Forelimb muscle (tissue), 1 donor: ENCODE results near the gene VWA3A. TPM values are rescaled to one million over a fixed set of nuclear protein-coding genes. Genes with fewer than 3 reads are reported as not detected.
"Not testable (repeated sequence)": the region's sequence is repeated elsewhere in the genome, so short reads cannot be mapped to it uniquely, and the experiment has no call there.

Experiments used
- DNase-seq: peaks from one replicate; pipeline ENCODE4 v3.0.0-alpha.2; 2013; ENCODE audit warnings: low read depth
- polyA plus RNA-seq: library from polyadenylated mRNA; unstranded; fragments of 120-200 nt; gene quantifications from one replicate; pipeline ENCODE4 v1.2.1, GENCODE V29; 2013; ENCODE audit not compliant: insufficient read length

VWA3A gene
- polyA plus RNA-seq, 1 donor, result 0.39 TPM

- no peak for DNase-seq
These were observed 89.5 kb downstream of the VWA3A start for GRCh38 chr16:22181843-22182242.

GRCh38 chr16:22183335-22183734 lies 91.0 kb downstream of the VWA3A start:
- DNase-seq, result no peak

DNA sequence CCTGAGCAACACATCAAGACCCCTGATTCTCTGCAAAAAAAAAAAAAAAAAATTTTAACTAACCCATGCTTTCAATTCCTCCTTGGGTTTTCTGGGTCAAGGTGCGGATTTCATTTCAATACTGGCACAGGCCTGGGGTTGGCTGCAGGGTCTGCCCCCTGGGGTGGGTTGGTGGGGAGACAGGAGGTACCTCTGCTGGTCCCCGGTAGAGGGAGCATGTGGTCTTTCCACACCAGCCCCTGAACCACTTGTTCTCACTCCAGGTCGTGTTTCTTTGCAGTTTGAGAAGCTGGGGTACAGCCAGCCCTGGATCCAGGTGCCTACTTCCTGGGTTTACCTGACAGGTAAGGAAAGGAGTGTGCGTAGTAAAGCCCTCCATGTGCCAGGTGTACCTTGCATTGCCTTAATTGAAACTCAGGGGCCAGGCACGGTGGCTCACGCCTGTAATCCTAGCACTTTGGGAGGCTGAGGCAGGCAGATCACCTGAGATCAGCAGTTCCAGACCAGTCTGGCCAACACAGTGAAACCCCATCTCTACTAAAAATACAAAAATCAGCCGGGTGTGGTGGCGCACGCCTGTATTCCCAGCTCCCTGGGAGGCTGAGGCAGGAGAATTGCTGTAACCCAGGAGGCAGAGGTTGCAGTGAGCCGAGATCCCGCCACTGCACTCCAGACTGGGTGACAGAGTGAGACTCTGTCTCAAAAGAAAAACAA lies 91.7 kb downstream of the VWA3A start:
- DNase-seq, result no peak

DNA sequence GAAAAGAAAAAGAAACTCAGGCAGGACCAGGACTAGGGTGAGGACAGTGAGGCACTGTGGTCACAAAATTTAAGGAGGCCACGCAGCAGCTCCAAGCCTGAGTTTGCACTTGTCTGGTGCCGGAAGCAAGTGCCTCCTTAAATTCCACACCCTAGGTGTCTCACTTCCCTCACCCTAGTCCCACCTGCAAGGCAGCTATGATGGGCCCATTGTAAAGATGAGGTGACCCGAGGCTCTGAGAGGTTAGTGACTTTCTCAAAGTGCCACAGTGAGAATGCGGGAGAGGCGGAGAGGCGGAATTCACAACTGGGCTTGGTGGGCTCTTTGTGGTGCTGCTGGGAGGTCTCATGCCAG lies 92.3 kb downstream of the VWA3A start:
- no peak for DNase-seq

GRCh38 chr16:22186517-22186916 lies 94.2 kb downstream of the VWA3A start:
- no peak for DNase-seq

DNA sequence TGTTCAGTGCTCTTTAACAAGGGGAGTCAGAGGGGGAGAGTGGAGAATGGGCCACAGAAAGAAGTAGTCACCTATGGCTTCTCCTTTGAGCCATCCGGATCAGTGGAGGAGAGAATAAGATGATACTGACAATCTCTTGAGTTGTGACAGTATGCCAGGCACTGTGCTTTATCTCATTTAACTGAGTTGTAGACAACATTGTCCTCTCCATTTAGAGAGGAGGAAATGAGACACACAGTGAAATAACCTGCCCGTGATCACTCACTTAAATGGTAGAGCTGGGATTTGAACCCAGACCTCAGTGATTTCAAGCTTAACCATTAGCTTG lies 95.9 kb downstream of the VWA3A start:
- no peak for DNase-seq

- DNase-seq, result no peak
These were observed 96.5 kb downstream of the VWA3A start for GRCh38 chr16:22188595-22189442.

DNA sequence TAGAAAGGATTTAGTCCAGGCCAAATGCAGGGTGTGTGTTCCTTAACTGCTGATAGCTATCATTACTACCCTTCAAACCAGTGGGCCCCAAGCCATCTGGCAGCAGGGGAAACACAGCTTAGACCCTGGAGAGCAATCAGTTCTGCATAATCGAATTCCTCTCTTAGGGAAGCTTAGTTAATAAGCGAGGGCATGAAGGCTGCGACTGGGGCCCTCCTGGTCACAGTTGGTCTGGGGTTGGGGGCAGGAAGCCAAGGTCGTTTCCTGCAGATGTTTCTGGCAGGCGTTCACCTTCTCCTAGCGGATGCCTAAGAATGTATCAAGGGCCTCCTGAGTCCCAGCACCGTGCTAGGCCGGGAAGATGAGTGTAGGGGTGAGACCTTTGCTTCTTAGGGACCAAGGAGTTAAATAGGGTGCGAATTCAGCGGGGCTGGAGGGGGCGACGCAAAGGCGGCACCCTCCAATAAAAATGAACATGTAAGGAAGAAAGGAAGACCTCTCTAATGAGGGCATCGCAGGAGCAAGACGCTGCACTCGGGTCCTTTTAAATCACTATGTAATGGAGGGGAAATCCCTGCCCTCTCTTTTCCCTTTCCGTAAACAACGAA lies 97.2 kb downstream of the VWA3A start:
- no peak for DNase-seq

DNA sequence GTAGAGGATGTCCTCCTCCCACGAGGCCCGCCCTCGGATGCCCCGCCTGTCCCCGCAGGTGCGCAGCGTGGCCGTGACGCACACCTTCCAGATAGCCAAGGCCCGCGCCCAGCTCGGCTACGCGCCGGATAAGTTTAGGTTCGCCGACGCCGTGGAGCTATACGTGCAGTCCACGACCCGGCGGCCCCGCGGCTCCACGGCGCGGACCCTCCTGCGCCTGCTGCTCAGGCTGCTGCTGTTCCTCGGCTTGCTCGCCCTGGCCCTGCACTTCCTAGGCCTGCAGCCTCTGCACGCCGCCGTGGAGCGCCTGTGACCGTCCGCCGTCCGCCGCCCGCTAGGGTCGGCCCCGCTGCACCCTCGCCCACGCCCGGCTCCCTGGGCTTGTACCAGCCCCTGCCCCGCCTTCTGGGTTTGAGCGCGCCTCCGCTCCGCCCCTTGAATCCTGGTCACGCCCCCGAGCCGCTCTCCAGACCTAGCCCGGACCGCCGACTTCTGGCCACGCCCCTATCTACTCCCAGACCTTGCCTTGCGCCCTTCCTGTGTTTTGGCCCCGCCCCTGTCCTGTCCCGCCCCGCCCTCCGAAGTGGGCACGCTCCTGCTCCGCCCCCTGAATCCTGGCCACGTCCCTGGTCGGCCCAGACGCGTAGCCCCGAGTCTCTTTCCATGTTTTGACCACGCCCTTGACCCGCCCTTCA lies 97.9 kb downstream of the VWA3A start:
- peak; percentile 94 for DNase-seq

DNA sequence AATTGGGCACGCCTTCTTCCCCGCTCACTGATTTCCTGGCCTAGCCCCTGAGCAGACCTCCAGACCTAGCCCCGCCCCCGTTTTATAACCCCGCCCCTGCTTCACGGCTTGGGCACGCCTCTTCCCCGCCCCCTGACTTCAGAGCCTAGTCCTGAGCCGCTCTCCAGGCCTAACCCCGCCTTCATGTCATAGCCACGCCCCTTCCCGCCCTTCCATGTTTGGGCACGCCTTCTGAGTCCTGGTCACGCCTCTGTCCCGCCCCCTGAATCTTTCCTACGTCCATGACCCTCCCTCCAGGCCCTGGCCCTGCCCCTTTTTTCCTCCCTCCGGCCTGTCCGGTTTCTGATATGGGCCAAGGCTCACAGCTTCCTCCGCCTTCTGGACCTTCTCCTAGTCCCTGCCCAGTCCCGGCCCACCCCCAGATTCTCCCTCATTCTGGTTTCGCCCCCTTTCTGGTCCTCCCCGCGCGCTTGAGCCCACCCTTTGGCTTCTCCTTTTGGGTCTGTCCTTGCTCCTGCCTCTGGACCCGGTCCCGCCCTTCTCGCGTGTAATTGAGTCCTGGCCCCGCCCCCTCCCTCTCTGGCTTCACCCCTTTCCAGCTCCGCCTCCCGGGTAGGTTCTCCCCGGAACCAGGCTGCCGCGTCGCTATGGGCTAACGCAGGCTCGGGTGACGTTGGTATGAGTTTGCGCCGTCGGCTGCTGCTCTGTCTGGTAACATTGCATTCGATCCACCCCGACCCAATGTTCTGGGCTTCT lies 98.6 kb downstream of the VWA3A start:
- peak; percentile 94 for DNase-seq

GRCh38 chr16:22191532-22192260 lies 99.4 kb downstream of the VWA3A start:
- DNase-seq, result no peak

GRCh38 chr16:22192261-22193062 lies 100.1 kb downstream of the VWA3A start:
- DNase-seq, result peak; percentile 86

DNA sequence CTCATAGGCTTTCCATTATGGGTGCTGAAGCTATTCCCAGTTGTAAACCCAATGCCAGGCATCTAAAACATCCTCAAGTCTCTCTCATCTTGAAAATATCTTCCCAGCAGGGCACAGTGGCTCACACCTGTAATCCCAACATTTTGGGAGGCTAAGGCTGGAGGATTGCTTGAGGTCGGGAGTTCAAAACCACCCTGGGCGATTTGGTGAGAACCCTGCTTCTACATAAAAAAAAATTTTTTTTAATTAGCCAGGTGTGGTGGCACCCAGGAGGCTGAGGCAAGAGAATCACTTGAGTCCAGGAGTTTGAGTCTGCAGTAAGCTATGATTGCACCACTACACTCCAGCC lies 100.7 kb downstream of the VWA3A start:
- no peak for DNase-seq

GRCh38 chr16:22194707-22195444 lies 102.5 kb downstream of the VWA3A start:
- no peak for DNase-seq

- no peak for DNase-seq
These were observed 103.0 kb downstream of the VWA3A start for GRCh38 chr16:22195445-22195694.

DNA sequence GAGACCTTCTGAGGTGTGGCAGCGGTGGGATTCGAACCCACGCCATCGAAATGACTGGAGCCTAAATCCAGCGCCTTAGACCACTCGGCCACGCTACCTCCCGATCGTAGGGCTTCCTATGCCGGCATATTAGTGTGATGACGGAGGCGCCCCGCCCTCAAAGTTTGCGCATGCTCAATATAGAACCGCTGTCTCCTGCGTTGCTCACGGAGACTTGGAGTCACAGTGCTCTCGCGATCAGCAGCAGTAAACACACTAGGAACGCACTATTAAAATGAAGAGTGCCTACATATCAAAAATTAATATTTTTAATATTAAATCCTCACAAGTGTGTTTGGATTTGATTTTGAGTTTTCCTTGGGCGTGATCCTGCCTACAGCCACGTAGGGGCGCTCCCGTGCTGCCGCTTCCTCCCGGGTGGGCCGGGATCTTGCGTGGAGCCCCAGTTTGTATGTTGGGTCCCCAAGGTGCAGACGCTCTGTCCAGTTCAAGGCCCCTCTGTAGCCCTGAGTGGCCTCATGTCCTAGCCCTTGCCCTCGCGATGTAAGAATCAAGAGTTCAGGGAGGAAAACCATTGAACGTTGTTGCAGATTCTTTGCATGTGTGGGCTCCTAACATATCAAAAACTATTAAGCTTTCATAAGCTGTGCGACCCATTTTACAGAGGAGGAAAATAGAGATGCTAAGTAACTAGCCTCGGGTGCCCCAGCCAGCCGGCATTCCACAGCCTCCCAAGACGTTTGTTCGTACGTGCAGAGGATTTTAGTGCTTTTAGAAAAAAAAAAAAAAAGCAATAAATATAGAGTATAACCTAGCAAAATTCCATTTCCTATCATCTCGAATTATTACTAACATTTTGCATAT lies 103.6 kb downstream of the VWA3A start:
- peak; percentile 80 for DNase-seq

GRCh38 chr16:22196559-22197168 lies 104.3 kb downstream of the VWA3A start:
- not testable (repeated sequence) for DNase-seq

- DNase-seq, result no peak
These were observed 106.4 kb downstream of the VWA3A start for GRCh38 chr16:22198547-22199293.
